ENCODE results near the gene ERG.

ERG gene

DNA sequence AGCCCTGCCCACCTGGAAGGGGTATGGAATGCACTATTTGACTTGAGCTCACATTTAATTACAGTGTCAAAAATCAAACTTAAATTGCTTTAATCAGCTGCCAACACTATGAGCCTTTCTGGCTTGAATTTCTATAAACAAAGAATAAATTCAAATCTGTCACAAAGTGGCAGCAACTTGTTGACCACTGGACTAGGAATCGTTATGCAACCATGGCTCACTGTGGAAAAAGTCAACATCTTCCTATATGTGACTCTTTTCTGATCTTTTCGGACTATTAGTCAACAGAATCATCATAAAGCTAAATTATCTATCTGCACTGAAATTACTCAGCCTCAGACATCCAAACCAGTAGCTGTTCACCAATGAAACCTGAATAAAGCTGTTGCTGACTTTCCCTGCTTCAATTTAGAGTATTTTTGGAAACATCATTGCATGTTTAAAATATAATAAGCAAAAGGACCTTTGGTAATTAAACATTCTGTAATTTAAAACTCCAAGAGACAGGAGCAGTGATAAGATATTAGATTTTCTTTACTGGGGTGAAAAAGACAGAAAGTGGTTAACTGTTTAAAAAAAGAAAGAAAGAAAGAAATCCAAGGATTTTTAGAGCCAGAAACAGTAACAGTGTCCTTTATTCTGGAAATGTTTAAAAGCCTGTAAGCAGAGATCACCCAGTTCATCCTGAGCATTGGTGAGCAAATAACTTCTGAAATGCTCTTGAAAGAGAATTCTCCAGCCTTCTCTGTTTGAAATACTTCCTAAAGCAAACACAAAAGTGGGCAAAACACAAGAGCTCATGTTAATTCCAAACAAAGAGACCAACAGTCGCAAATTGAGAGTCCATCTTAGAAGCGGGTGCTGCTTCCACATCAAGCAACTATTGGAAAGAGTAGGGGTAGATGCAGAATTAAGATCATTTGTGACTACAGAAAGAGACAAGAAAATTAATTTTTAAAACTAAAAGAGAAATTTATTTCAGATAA, 26.2 kb upstream of the ERG start:
- no peak overlapping the region for H3K27ac ChIP-seq (ENCODE audit: insufficient read depth, low read depth, low read length, poor library complexity, severe bottlenecking)
- no peaks in the 10 kb centered on the region for H3K27me3 ChIP-seq (ENCODE audit: control insufficient read depth, insufficient read depth, low read length, poor library complexity, severe bottlenecking)
- H3K4me3 ChIP-seq (ENCODE audit: insufficient read depth, low read depth, low read length): no peak overlapping the region
- 92 to 96% methylated on average over 4 of the region's 4 CpGs for WGBS, 2 experiments
- no peaks in the 10 kb centered on the region for H3K36me3 ChIP-seq (ENCODE audit: control insufficient read depth, insufficient read depth, low read length)
- H3K4me1 ChIP-seq (ENCODE audit: control insufficient read depth, insufficient read depth, low read length): no peaks in the 10 kb centered on the region
- H3K9me3 ChIP-seq (ENCODE audit: control insufficient read depth, low read length): no peaks in the 10 kb centered on the region

GRCh38 chr21:38520511-38520910, 22.2 kb upstream of the ERG start:
- Histone ChIP-seq H3K4me3 (ENCODE audit: insufficient read depth, low read depth, low read length) (no peak overlapping the region), H3K9me3 (ENCODE audit: control insufficient read depth, low read length) (no peaks in the 10 kb centered on the region), H3K36me3 (ENCODE audit: control insufficient read depth, insufficient read depth, low read length) (no peaks in the 10 kb centered on the region), H3K27ac (ENCODE audit: insufficient read depth, low read depth, low read length, poor library complexity, severe bottlenecking) (no peak overlapping the region), H3K4me1 (ENCODE audit: control insufficient read depth, insufficient read depth, low read length) (no peaks in the 10 kb centered on the region), H3K27me3 (ENCODE audit: control insufficient read depth, insufficient read depth, low read length, poor library complexity, severe bottlenecking) (no peaks in the 10 kb centered on the region)
- WGBS, 2 experiments: 93 to 96% methylated on average over 9 of the region's 9 CpGs

DNA sequence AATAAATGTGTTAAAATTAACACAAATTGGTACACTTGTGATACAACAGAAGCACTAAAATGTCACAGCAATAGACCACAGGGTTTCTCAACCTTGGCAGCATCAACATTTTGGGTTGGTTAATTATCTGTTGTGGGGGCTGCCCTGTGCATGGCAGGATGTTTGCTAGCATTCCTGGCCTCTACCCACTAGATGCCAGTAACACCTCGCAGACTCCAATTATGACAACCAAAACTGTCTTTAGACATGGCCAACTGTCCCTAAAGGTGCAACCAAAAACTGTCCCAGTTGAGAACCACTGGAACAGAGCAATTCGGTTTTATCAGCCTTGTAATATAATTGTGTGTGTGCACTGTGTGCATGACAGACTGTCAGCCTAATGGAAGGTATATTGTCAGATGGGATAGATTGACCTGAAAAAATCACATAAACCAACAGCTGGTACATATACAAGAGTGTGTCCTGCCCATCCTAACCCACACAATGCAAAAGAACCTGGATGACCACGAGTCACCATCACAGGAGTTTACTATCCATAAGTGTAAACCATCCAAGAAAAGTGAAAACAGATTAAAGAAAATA, 13.5 kb upstream of the ERG start:
- Histone ChIP-seq H3K9me3 (ENCODE audit: control insufficient read depth, low read length) (no peaks in the 10 kb centered on the region), H3K36me3 (ENCODE audit: control insufficient read depth, insufficient read depth, low read length) (no peaks in the 10 kb centered on the region), H3K4me1 (ENCODE audit: control insufficient read depth, insufficient read depth, low read length) (no peaks in the 10 kb centered on the region), H3K27me3 (ENCODE audit: control insufficient read depth, insufficient read depth, low read length, poor library complexity, severe bottlenecking) (no peaks in the 10 kb centered on the region), H3K27ac (ENCODE audit: insufficient read depth, low read depth, low read length, poor library complexity, severe bottlenecking) (no peak overlapping the region), H3K4me3 (ENCODE audit: insufficient read depth, low read depth, low read length) (no peak overlapping the region)
- 89 to 93% methylated on average over 3 of the region's 3 CpGs for WGBS, 2 experiments

GRCh38 chr21:38511198-38511597, 12.9 kb upstream of the ERG start:
- H3K9me3 ChIP-seq (ENCODE audit: control insufficient read depth, low read length): no peaks in the 10 kb centered on the region
- H3K4me1 ChIP-seq (ENCODE audit: control insufficient read depth, insufficient read depth, low read length): no peaks in the 10 kb centered on the region
- H3K4me3 ChIP-seq (ENCODE audit: insufficient read depth, low read depth, low read length): no peak overlapping the region
- H3K27ac ChIP-seq (ENCODE audit: insufficient read depth, low read depth, low read length, poor library complexity, severe bottlenecking): no peak overlapping the region
- no peaks in the 10 kb centered on the region for H3K27me3 ChIP-seq (ENCODE audit: control insufficient read depth, insufficient read depth, low read length, poor library complexity, severe bottlenecking)
- H3K36me3 ChIP-seq (ENCODE audit: control insufficient read depth, insufficient read depth, low read length): no peaks in the 10 kb centered on the region
- WGBS, 2 experiments: 100% methylated on average over 1 of the region's 1 CpG; no CpG with 5 or more reads in 1 of the 2 experiments

DNA sequence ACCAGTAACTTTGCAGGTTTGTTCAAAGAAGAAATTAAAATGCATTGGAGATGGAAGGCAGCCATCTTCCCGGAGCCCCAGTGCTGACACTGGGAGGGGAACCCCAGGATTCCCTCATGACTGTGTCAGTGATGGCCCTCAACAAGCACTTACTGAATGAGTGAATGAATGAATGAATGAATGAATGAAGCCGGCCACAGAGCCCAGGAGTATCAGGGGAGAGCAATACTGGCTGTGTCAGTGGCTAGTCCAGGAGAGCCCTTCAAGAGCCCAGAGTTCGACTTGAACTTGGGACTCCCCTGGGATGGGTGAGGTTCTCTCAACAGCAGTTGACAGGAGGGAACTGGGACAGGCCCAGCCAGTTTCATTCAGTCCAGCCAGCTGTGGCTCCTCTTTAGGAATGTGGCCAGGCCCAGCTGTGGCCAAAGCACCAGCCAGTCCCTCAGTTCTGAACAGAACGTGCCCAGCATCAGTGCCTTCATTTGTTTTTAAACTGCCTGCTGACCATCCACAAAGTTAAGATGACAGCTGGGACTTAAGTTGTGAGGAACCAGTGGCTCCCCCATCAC, 9.2 kb upstream of the ERG start:
- Histone ChIP-seq H3K4me1 (ENCODE audit: control insufficient read depth, insufficient read depth, low read length) (no peaks in the 10 kb centered on the region), H3K27me3 (ENCODE audit: control insufficient read depth, insufficient read depth, low read length, poor library complexity, severe bottlenecking) (no peaks in the 10 kb centered on the region), H3K27ac (ENCODE audit: insufficient read depth, low read depth, low read length, poor library complexity, severe bottlenecking) (no peak overlapping the region), H3K36me3 (ENCODE audit: control insufficient read depth, insufficient read depth, low read length) (no peaks in the 10 kb centered on the region), H3K9me3 (ENCODE audit: control insufficient read depth, low read length) (no peaks in the 10 kb centered on the region), H3K4me3 (ENCODE audit: insufficient read depth, low read depth, low read length) (no peak overlapping the region)
- 91% methylated on average over 4 of the region's 4 CpGs for WGBS, 2 experiments

- Histone ChIP-seq H3K4me3 (ENCODE audit: insufficient read depth, low read depth, low read length) (no peak overlapping the region), H3K27me3 (ENCODE audit: control insufficient read depth, insufficient read depth, low read length, poor library complexity, severe bottlenecking) (no peaks in the 10 kb centered on the region), H3K4me1 (ENCODE audit: control insufficient read depth, insufficient read depth, low read length) (no peaks in the 10 kb centered on the region), H3K27ac (ENCODE audit: insufficient read depth, low read depth, low read length, poor library complexity, severe bottlenecking) (no peak overlapping the region), H3K9me3 (ENCODE audit: control insufficient read depth, low read length) (no peaks in the 10 kb centered on the region), H3K36me3 (ENCODE audit: control insufficient read depth, insufficient read depth, low read length) (no peaks in the 10 kb centered on the region)
- WGBS, 2 experiments: 60 to 65% methylated on average over 24 of the region's 24 CpGs
Observed at GRCh38 chr21:38506661-38507281, 8.5 kb upstream of the ERG start.

- H3K36me3 ChIP-seq (ENCODE audit: control insufficient read depth, insufficient read depth, low read length): no peaks in the 10 kb centered on the region
- no peak overlapping the region for H3K4me3 ChIP-seq (ENCODE audit: insufficient read depth, low read depth, low read length)
- H3K4me1 ChIP-seq (ENCODE audit: control insufficient read depth, insufficient read depth, low read length): no peaks in the 10 kb centered on the region
- no peak overlapping the region for H3K27ac ChIP-seq (ENCODE audit: insufficient read depth, low read depth, low read length, poor library complexity, severe bottlenecking)
- WGBS, 2 experiments: 55 to 57% methylated on average over 6 to 8 of the region's 9 CpGs
- no peaks in the 10 kb centered on the region for H3K9me3 ChIP-seq (ENCODE audit: control insufficient read depth, low read length)
- no peaks in the 10 kb centered on the region for H3K27me3 ChIP-seq (ENCODE audit: control insufficient read depth, insufficient read depth, low read length, poor library complexity, severe bottlenecking)
Observed at GRCh38 chr21:38505654-38506523, 7.6 kb upstream of the ERG start.

GRCh38 chr21:38504066-38504465, 5.8 kb upstream of the ERG start:
- H3K36me3 ChIP-seq (ENCODE audit: control insufficient read depth, insufficient read depth, low read length): no peaks in the 10 kb centered on the region
- no peaks in the 10 kb centered on the region for H3K9me3 ChIP-seq (ENCODE audit: control insufficient read depth, low read length)
- H3K27me3 ChIP-seq (ENCODE audit: control insufficient read depth, insufficient read depth, low read length, poor library complexity, severe bottlenecking): no peaks in the 10 kb centered on the region
- H3K4me3 ChIP-seq (ENCODE audit: insufficient read depth, low read depth, low read length): no peak overlapping the region
- no peak overlapping the region for H3K27ac ChIP-seq (ENCODE audit: insufficient read depth, low read depth, low read length, poor library complexity, severe bottlenecking)
- no peaks in the 10 kb centered on the region for H3K4me1 ChIP-seq (ENCODE audit: control insufficient read depth, insufficient read depth, low read length)
- 82 to 91% methylated on average over 2 of the region's 2 CpGs for WGBS, 2 experiments

DNA sequence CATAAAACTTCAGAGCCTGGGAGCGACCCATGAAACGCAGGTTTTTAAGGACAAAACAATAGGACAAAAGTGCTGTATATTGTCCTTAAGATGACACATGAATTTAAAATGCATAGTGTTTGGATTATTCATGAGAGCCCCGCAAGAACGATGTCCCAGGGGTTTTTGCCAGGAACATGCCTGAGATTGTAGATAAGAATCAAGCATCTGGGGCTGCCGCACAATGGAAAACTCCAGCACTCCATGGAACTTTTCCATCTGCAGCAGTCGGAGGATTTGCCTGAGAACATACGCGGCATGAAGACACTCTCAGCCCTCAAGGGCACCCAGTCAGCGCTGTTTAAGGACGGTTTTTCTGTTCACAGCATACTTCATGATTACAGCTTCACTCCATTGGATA, 5.3 kb upstream of the ERG start:
- H3K27ac ChIP-seq (ENCODE audit: insufficient read depth, low read depth, low read length, poor library complexity, severe bottlenecking): no peak overlapping the region
- WGBS, 2 experiments: 92 to 94% methylated on average over 10 of the region's 10 CpGs

More for the DNA sequence above, 5.3 kb upstream of the ERG start:
- H3K4me3 ChIP-seq (ENCODE audit: insufficient read depth, low read depth, low read length): no peak overlapping the region
- H3K27me3 ChIP-seq (ENCODE audit: control insufficient read depth, insufficient read depth, low read length, poor library complexity, severe bottlenecking): no peaks in the 10 kb centered on the region
- no peaks in the 10 kb centered on the region for H3K36me3 ChIP-seq (ENCODE audit: control insufficient read depth, insufficient read depth, low read length)
- no peaks in the 10 kb centered on the region for H3K9me3 ChIP-seq (ENCODE audit: control insufficient read depth, low read length)
- no peaks in the 10 kb centered on the region for H3K4me1 ChIP-seq (ENCODE audit: control insufficient read depth, insufficient read depth, low read length)
